Coronary artery (tissue), 2 donors: ENCODE results near the gene PCGF3.

Experiments
- DNase-seq: peaks from one replicate; pipeline ENCODE4 v3.0.0-alpha.2; 2017; ENCODE audit warnings: low spot score
- H3K27ac ChIP-seq, 2 donors: fragments of 200-600 bp; sonication (generic); one replicate each; pipeline ENCODE4 v1.5.1; 2016 to 2019
- H3K4me3 ChIP-seq: fragments of 200-600 bp; sonication (generic); 2 replicates; pipeline ENCODE4 v1.5.1; 2016; ENCODE audit warnings: mild to moderate bottlenecking, moderate library complexity
- TF ChIP-seq, protein P1 (sequence below): fragments of 200-600 bp; sonication (generic); IDR thresholded peaks from one replicate; pipeline ENCODE4 v1.5.1; 2019; ENCODE audit warnings: antibody characterized with exemption

PCGF3 gene

DNA sequence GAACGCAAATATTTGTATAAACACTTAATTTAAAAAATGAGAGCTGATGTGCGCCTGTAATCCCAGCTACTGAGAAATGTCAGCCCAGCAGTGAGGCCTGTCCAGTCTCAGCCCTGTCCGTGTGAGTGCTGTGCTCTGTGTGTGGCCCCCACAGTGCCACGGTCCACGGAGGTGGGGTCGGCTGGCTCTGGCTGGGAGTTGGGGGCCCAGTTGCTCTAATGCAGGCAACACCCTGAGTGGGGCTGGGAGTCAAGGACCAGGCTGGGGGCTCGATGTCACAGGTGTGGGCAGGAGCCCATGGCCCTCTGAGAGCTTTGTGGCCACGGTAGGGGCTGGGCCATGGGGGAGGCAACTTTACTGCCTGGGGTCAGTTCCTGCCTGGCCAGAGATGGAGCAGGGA, 12.8 kb downstream of the PCGF3 start:
- TF ChIP-seq, protein P1, sequence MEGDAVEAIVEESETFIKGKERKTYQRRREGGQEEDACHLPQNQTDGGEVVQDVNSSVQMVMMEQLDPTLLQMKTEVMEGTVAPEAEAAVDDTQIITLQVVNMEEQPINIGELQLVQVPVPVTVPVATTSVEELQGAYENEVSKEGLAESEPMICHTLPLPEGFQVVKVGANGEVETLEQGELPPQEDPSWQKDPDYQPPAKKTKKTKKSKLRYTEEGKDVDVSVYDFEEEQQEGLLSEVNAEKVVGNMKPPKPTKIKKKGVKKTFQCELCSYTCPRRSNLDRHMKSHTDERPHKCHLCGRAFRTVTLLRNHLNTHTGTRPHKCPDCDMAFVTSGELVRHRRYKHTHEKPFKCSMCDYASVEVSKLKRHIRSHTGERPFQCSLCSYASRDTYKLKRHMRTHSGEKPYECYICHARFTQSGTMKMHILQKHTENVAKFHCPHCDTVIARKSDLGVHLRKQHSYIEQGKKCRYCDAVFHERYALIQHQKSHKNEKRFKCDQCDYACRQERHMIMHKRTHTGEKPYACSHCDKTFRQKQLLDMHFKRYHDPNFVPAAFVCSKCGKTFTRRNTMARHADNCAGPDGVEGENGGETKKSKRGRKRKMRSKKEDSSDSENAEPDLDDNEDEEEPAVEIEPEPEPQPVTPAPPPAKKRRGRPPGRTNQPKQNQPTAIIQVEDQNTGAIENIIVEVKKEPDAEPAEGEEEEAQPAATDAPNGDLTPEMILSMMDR = no peak
- DNase-seq = no peak
- no peak overlapping the region for H3K4me3 ChIP-seq
- no peak overlapping the region for H3K27ac ChIP-seq

GRCh38 chr4:720111-720860, 14.7 kb downstream of the PCGF3 start:
- Histone ChIP-seq H3K4me3 (no peak overlapping the region), H3K27ac (no peak overlapping the region)
- TF ChIP-seq, protein P1 = no peak
- no peak for DNase-seq

DNA sequence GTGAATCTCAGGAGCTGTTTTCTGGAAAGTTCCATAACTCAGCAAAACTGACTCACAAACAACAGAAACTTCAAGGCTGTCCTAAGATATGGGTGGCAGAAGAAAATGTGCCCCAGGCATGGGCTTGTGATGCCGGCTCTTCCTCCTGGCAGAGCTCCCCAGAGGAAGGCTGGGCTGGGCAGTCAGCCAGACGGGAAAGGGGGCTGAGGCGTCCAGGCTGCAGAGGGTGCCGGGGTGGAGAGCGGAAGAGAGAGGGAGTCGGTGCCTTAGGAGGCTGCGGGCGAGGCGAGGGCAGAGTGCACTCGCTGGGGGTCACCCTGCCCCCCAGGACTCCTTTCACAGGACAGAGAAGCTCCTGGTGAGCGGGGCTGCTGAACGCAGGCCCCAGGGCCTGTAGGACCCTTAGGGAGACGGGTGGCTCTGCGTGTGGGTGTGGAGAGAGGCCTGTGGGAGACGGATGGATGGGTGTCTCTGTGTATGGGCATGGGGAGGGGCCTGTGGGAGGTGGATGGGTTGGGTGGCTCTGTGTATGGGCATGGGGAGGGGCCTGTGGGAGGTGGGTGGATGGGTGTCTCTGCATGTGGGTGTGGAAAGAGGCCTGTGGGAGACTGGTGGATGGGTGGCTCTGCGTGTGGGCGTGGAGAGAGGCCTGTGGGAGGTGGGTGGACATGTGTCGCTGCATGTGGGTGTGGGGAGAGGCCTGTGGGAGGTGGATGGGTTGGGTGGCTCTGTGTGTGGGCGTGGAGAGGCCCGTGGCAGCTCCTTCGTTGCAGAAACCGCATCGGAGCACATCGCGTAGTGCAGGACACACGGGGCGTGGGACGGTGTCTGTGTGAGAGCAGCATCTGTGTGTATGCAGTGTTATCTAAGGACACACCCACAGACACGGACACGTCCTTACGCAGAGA, 15.9 kb downstream of the PCGF3 start:
- H3K27ac ChIP-seq = peak overlapping the region in 1 of 2 donors; percentile 11
- TF ChIP-seq, protein P1 = no peak
- H3K4me3 ChIP-seq = no peak overlapping the region
- DNase-seq = no peak

DNA sequence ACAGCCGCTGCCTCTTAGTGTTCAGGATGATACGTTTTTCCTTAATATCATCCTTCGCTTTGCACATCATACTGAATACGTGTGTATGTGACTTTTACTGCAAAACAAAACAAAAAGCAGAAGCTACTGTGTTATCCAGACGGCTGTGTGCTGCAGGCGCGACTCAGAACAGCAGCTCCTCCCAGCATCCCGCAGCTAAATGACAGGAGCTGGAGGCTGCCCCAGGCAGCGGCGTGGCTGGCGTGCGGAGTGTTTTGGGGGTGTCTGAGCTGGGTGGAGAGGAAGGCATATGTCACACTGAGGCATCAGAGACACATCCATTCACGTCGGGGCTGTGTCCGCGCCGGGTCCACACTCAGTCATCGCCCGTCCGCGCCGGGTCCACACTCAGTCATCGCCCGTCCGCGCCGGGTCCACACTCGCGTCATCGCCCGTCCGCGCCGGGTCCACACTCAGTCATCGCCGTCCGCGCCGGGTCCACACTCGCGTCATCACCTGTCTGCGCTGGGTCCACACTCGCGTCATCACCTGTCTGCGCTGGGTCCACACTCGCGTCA, 16.6 kb downstream of the PCGF3 start:
- no peak for DNase-seq
- TF ChIP-seq, protein P1 = no peak
- no peak overlapping the region for H3K27ac ChIP-seq

GRCh38 chr4:722851-723360, 17.3 kb downstream of the PCGF3 start:
- TF ChIP-seq, protein P1 = no peak
- Histone ChIP-seq H3K27ac (no peak overlapping the region), H3K4me3 (no peak overlapping the region)
- no peak for DNase-seq

More for the DNA sequence above, 16.6 kb downstream of the PCGF3 start:
- H3K4me3 ChIP-seq = no peak overlapping the region

GRCh38 chr4:723751-724530, 18.3 kb downstream of the PCGF3 start:
- DNase-seq = no peak
- TF ChIP-seq, protein P1 = no peak
- Histone ChIP-seq H3K4me3 (no peak overlapping the region), H3K27ac (no peak overlapping the region)
